GM13976 (cell line): ENCODE data around the gene SPEF2.

Experiments used
- DNase-seq: peaks from one replicate; pipeline ENCODE4 v3.0.0; 2012; ENCODE audit warnings: low spot score
- in situ Hi-C: fragments of 300-500 bp; cut with MboI; formaldehyde crosslinking; loops from one replicate; pipeline ENCODE4 v1.12.0; 2022; ENCODE audit warnings: low sequenced_read_pairs, mixed read lengths, inconsistent platforms; ENCODE audit not compliant: unreplicated experiment
- TF ChIP-seq, protein P1 (sequence below): IDR thresholded peaks from 2 replicates; pipeline ENCODE4 v1.5.1; 2012; ENCODE audit warnings: borderline replicate concordance, mild to moderate bottlenecking; ENCODE audit not compliant: insufficient read depth; ENCODE audit errors: extremely low read depth, missing control alignments, control extremely low read depth

The SPEF2 gene

DNA sequence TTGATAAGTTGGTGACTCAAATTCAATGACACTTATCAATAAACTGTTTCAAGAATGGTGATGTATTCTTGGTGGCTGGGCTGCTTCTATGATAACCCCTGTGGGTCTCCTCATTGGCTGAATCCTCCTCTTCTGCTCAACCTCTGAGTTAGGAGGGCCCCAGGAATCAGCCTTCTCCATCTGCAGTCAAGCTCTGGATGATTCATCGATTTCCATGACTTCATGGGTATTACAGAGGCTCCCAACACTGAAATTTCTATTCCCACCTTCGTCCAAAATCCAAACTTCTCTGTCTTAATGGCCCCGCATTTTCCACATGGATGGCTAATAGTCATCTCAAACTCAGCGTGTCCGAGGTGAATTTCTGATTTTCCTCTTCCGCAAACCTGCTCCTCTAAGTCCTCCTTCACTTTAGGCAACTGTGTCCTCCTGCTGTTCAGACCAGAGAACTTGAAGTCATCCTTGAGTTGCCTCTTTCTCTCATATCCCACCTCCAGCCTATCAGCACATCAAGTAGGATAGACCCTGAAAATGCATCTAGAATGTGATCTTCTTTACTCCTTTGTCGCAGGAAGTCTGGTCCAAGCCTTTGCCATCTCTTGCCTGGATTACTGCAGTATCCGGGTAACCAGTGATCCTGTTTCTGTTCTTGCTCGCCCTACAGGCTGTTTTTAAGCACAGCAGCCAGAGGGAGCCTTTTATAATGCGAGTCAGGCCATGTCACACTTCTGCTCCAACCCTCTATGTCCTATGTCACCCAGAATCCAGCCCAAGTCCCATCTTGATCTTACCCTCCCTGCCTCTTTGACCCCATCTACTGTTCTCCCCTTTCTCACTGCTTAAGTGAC, 197.7 kb downstream of the SPEF2 start:
- in situ Hi-C loops: no loop called here
- DNase-seq: no peak
- TF ChIP-seq, protein P1, sequence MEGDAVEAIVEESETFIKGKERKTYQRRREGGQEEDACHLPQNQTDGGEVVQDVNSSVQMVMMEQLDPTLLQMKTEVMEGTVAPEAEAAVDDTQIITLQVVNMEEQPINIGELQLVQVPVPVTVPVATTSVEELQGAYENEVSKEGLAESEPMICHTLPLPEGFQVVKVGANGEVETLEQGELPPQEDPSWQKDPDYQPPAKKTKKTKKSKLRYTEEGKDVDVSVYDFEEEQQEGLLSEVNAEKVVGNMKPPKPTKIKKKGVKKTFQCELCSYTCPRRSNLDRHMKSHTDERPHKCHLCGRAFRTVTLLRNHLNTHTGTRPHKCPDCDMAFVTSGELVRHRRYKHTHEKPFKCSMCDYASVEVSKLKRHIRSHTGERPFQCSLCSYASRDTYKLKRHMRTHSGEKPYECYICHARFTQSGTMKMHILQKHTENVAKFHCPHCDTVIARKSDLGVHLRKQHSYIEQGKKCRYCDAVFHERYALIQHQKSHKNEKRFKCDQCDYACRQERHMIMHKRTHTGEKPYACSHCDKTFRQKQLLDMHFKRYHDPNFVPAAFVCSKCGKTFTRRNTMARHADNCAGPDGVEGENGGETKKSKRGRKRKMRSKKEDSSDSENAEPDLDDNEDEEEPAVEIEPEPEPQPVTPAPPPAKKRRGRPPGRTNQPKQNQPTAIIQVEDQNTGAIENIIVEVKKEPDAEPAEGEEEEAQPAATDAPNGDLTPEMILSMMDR: peak; percentile 31

GRCh38 chr5:35816881-35817521, 199.3 kb downstream of the SPEF2 start:
- no peak for DNase-seq
- in situ Hi-C loops: no loop called here

GRCh38 chr5:35819026-35819425, 201.4 kb downstream of the SPEF2 start:
- in situ Hi-C loops: no loop called here
- TF ChIP-seq, protein P1: no peak
- DNase-seq: no peak

More at GRCh38 chr5:35816881-35817521, 199.3 kb downstream of the SPEF2 start:
- TF ChIP-seq, protein P1: no peak

- DNase-seq: no peak
- in situ Hi-C loops: no loop called here
- TF ChIP-seq, protein P1: no peak
These were observed 202.0 kb downstream of the SPEF2 start for GRCh38 chr5:35819668-35820067.

GRCh38 chr5:35820735-35821134, 203.1 kb downstream of the SPEF2 start:
- no peak for DNase-seq
- TF ChIP-seq, protein P1: no peak
- in situ Hi-C loops: no loop called here

DNA sequence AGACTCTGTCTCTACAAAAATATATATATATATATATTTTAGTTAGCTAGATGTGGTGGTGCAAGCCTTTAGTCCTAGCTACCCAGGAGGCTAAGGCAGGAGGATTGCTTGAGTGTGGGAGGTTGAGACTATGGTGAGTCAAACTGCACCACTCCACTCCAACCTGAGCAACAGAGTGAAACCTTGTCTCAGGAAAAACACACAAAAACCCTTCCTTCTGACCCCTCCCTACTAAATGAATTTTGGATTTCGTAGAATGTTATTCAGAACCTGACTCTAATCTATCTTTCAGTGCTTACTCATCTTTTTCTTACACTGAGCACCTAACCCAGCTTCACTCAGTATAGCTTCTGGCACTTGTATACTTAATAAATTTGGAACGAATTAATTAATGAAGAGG, 203.8 kb downstream of the SPEF2 start:
- in situ Hi-C loops: no loop called here
- DNase-seq: no peak
- TF ChIP-seq, protein P1: no peak
